Smooth muscle cell (in vitro differentiated cells): Measurements from ENCODE around the gene PITPNM1. TPM values are rescaled to one million over a fixed set of nuclear protein-coding genes. Genes with fewer than 3 reads are reported as not detected.

Experiments
- DNase-seq: peaks from one replicate; lab custom pipeline; 2025; ENCODE audit not compliant: unreplicated experiment; lab: John Stamatoyannopoulos, UW
- H2AFZ ChIP-seq: fragments of 200-600 bp; sonication (generic); 2 replicates; pipeline ENCODE4 v1.6.0; 2016; ENCODE audit warnings: antibody characterized with exemption, low read depth, mild to moderate bottlenecking
- H3F3A ChIP-seq: fragments of 200-600 bp; sonication (generic); 2 replicates; pipeline ENCODE4 v1.6.0; 2017; ENCODE audit warnings: antibody characterized with exemption, low read depth
- H3K27ac ChIP-seq: fragments of 200-600 bp; sonication (generic); 2 replicates; pipeline ENCODE4 v1.5.1; 2016; ENCODE audit warnings: low read depth, mild to moderate bottlenecking
- H3K27me3 ChIP-seq: fragments of 200-600 bp; sonication (generic); 2 replicates; pipeline ENCODE4 v1.6.1; 2016; ENCODE audit warnings: low read depth, mild to moderate bottlenecking
- H3K36me3 ChIP-seq: fragments of 200-600 bp; sonication (generic); 2 replicates; pipeline ENCODE4 v1.5.1; 2016; ENCODE audit warnings: low read depth
- H3K4me1 ChIP-seq: fragments of 200-600 bp; sonication (generic); 2 replicates; pipeline ENCODE4 v1.5.1; 2016; ENCODE audit warnings: low read depth
- H3K4me2 ChIP-seq: fragments of 200-600 bp; sonication (generic); 2 replicates; pipeline ENCODE4 v1.6.0; 2016; ENCODE audit warnings: mild to moderate bottlenecking
- H3K4me3 ChIP-seq: fragments of 200-600 bp; sonication (generic); 2 replicates; pipeline ENCODE4 v1.5.1; 2016; ENCODE audit warnings: mild to moderate bottlenecking
- H3K79me2 ChIP-seq: fragments of 200-600 bp; sonication (generic); 2 replicates; pipeline ENCODE4 v1.6.0; 2016; ENCODE audit warnings: low read depth, mild to moderate bottlenecking
- H3K9ac ChIP-seq: fragments of 200-600 bp; sonication (generic); 2 replicates; pipeline ENCODE4 v1.6.0; 2016; ENCODE audit warnings: low read depth
- H3K9me3 ChIP-seq: fragments of 200-600 bp; sonication (generic); replicated peaks from 2 replicates; pipeline ENCODE4 v1.5.1; 2016; ENCODE audit warnings: low read depth
- H4K20me1 ChIP-seq: fragments of 200-600 bp; sonication (generic); 2 replicates; pipeline ENCODE4 v1.6.0; 2016; ENCODE audit warnings: low read depth
- WGBS: methylation state at CpG from one replicate; pipeline ENCODE4 v1.1.7; 2016; ENCODE audit warnings: low lambda C conversion rate; 5-methylcytosine and 5-hydroxymethylcytosine counted together
- polyA plus RNA-seq: library from polyadenylated mRNA; unstranded; fragments of >200 nt; fragmentation: Nextera tagmentation; extraction: Ambion mirVana; gene quantifications from 2 replicates; pipeline ENCODE4 v1.2.1, GENCODE V29; 2016
- total RNA-seq: library from RNA; depleted of rRNA; stranded (reverse); fragments of >200 nt; gene quantifications from 2 replicates; pipeline ENCODE4 v1.2.3, GENCODE V29; 2014
- TF ChIP-seq, protein P1 (sequence below): fragments of 200-600 bp; sonication (generic); IDR thresholded peaks from 2 replicates; pipeline ENCODE4 v1.5.1; 2017; ENCODE audit warnings: borderline replicate concordance, mild to moderate bottlenecking, antibody characterized with exemption; ENCODE audit not compliant: insufficient read depth, poor library complexity, severe bottlenecking

PITPNM1 gene
- total and polyA plus RNA-seq, 2 experiments from 2014 or later: 27.6 to 35.0 TPM

DNA sequence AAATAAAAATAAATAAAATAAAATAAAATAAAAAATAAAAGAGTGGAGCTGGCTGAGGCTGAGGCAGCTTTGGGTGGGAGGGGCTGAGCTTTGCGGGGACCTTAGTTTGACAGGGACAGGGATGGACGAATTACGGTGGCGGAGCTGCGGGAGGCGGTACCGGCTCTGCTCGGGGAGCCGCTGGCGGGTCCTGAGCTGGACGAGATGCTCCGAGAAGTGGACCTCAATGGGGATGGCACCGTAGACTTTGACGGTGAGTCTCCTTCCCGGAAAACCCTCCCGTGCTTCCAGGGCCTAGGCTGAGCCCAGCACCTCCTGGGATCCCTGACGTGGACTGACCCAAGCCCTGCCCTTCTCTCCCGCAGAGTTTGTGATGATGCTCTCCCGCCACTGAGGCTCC, 46.9 kb downstream of the PITPNM1 start:
- H3K36me3 ChIP-seq: no peaks in the 10 kb centered on the region
- H3K27me3 ChIP-seq: no peaks in the 10 kb centered on the region
- no peaks in the 10 kb centered on the region for H3K79me2 ChIP-seq
- H2AFZ ChIP-seq: no peak overlapping the region
- H3K4me1 ChIP-seq: no peaks in the 10 kb centered on the region
- no peak overlapping the region for H3K4me3 ChIP-seq
- TF ChIP-seq, protein P1, sequence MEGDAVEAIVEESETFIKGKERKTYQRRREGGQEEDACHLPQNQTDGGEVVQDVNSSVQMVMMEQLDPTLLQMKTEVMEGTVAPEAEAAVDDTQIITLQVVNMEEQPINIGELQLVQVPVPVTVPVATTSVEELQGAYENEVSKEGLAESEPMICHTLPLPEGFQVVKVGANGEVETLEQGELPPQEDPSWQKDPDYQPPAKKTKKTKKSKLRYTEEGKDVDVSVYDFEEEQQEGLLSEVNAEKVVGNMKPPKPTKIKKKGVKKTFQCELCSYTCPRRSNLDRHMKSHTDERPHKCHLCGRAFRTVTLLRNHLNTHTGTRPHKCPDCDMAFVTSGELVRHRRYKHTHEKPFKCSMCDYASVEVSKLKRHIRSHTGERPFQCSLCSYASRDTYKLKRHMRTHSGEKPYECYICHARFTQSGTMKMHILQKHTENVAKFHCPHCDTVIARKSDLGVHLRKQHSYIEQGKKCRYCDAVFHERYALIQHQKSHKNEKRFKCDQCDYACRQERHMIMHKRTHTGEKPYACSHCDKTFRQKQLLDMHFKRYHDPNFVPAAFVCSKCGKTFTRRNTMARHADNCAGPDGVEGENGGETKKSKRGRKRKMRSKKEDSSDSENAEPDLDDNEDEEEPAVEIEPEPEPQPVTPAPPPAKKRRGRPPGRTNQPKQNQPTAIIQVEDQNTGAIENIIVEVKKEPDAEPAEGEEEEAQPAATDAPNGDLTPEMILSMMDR: no peak
- no peak overlapping the region for H3K9ac ChIP-seq
- H3K4me2 ChIP-seq: no peak overlapping the region
- no peak for DNase-seq
- peaks cover 3% of the 10 kb centered on the region for H3F3A ChIP-seq
- H3K27ac ChIP-seq: no peak overlapping the region
- H3K9me3 ChIP-seq: no peaks in the 10 kb centered on the region
- 91% methylated on average over 19 of the region's 19 CpGs for WGBS
- no peaks in the 10 kb centered on the region for H4K20me1 ChIP-seq

DNA sequence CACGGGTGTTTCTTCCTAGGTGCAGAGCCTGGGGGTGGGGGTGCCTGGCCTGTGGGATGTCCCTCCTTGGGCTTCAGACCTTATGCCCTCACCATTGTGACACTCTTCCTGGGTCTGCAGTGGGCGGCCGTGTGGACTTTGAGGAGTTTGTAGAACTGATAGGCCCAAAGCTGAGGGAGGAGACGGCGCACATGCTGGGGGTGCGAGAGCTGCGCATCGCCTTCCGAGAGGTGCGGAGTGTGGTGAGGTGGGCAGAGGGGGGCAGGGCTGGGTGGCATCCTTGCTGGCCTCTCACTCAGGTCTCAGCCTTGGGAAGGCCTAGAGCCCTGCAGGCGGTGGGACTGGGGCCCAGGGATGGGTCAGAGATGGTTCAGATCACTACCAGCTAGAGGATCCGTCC, 47.7 kb downstream of the PITPNM1 start:
- Histone ChIP-seq H3K36me3 (no peaks in the 10 kb centered on the region), H3K9ac (no peak overlapping the region), H4K20me1 (no peaks in the 10 kb centered on the region), H3K4me2 (no peak overlapping the region), H3K79me2 (no peaks in the 10 kb centered on the region), H3K27me3 (no peaks in the 10 kb centered on the region), H3K4me3 (no peak overlapping the region), H3K9me3 (no peaks in the 10 kb centered on the region), H3K27ac (no peak overlapping the region), H3F3A (peaks cover 3% of the 10 kb centered on the region), H2AFZ (no peak overlapping the region), H3K4me1 (no peaks in the 10 kb centered on the region)
- 94% methylated on average over 10 of the region's 12 CpGs for WGBS
- DNase-seq: no peak
- TF ChIP-seq, protein P1: no peak

- Histone ChIP-seq H4K20me1 (no peaks in the 10 kb centered on the region), H3F3A (peaks cover under 1% of the 10 kb centered on the region), H3K9ac (no peak overlapping the region), H3K4me3 (no peak overlapping the region), H3K79me2 (no peaks in the 10 kb centered on the region), H3K36me3 (no peaks in the 10 kb centered on the region), H3K27ac (no peak overlapping the region), H3K4me2 (no peak overlapping the region), H3K9me3 (no peaks in the 10 kb centered on the region), H3K27me3 (no peaks in the 10 kb centered on the region), H3K4me1 (no peaks in the 10 kb centered on the region), H2AFZ (no peak overlapping the region)
- WGBS: 89% methylated on average over 24 of the region's 25 CpGs
- DNase-seq: no peak
- TF ChIP-seq, protein P1: no peak
These were observed 49.0 kb downstream of the PITPNM1 start for GRCh38 chr11:67456068-67456705.

GRCh38 chr11:67455054-67455453, 50.1 kb downstream of the PITPNM1 start, which contains the start of gene CABP4:
Gene CABP4, plus strand, starts transcription at chr11:67455354. Its CDS starts 70 bp downstream, at chr11:67455424.
- DNase-seq: no peak
- Histone ChIP-seq H4K20me1 (no peaks in the 10 kb centered on the region), H3K27ac (no peak within 1 kb of the TSS), H3K9ac (no peak within 1 kb of the TSS), H2AFZ (no peak within 1 kb of the TSS), H3F3A (no peaks in the 10 kb centered on the region), H3K4me3 (no peak within 1 kb of the TSS), H3K27me3 (no peaks in the 10 kb centered on the region), H3K9me3 (no peaks in the 10 kb centered on the region), H3K79me2 (no peaks in the 10 kb centered on the region), H3K36me3 (no peaks in the 10 kb centered on the region), H3K4me2 (no peak within 1 kb of the TSS), H3K4me1 (no peaks in the 10 kb centered on the region)
- TF ChIP-seq, protein P1: no peak
- 84% methylated on average over 3 of the region's 3 CpGs for WGBS
